Measurements from ENCODE around the gene BUD31.

GRCh38 chr7:99448855-99449254, 40.1 kb downstream of the BUD31 start:
- TF ChIP-seq CTCF (IDR thresholded peaks at IDR 0.05; ENCODE audit: low read depth, low read length, poor library complexity, severe bottlenecking): no peak
- TF ChIP-seq EZH2phosphoT487 (IDR thresholded peaks at IDR 0.05; ENCODE audit: borderline replicate concordance, low read length): no peak
